ENCODE data around the gene RAPGEF4. TPM values are rescaled to one million over a fixed set of nuclear protein-coding genes. Genes with fewer than 3 reads are reported as not detected.

RAPGEF4 gene
- total and polyA plus RNA-seq, 2 of the 8 experiments (the other 6 are each of a cell fraction or from before 2014, with no cell fraction given), result 1.2 to 2.6 TPM

GRCh38 chr2:172986040-172986439 is 250.4 kb downstream of the RAPGEF4 start (continued):
- TF ChIP-seq, protein P1, sequence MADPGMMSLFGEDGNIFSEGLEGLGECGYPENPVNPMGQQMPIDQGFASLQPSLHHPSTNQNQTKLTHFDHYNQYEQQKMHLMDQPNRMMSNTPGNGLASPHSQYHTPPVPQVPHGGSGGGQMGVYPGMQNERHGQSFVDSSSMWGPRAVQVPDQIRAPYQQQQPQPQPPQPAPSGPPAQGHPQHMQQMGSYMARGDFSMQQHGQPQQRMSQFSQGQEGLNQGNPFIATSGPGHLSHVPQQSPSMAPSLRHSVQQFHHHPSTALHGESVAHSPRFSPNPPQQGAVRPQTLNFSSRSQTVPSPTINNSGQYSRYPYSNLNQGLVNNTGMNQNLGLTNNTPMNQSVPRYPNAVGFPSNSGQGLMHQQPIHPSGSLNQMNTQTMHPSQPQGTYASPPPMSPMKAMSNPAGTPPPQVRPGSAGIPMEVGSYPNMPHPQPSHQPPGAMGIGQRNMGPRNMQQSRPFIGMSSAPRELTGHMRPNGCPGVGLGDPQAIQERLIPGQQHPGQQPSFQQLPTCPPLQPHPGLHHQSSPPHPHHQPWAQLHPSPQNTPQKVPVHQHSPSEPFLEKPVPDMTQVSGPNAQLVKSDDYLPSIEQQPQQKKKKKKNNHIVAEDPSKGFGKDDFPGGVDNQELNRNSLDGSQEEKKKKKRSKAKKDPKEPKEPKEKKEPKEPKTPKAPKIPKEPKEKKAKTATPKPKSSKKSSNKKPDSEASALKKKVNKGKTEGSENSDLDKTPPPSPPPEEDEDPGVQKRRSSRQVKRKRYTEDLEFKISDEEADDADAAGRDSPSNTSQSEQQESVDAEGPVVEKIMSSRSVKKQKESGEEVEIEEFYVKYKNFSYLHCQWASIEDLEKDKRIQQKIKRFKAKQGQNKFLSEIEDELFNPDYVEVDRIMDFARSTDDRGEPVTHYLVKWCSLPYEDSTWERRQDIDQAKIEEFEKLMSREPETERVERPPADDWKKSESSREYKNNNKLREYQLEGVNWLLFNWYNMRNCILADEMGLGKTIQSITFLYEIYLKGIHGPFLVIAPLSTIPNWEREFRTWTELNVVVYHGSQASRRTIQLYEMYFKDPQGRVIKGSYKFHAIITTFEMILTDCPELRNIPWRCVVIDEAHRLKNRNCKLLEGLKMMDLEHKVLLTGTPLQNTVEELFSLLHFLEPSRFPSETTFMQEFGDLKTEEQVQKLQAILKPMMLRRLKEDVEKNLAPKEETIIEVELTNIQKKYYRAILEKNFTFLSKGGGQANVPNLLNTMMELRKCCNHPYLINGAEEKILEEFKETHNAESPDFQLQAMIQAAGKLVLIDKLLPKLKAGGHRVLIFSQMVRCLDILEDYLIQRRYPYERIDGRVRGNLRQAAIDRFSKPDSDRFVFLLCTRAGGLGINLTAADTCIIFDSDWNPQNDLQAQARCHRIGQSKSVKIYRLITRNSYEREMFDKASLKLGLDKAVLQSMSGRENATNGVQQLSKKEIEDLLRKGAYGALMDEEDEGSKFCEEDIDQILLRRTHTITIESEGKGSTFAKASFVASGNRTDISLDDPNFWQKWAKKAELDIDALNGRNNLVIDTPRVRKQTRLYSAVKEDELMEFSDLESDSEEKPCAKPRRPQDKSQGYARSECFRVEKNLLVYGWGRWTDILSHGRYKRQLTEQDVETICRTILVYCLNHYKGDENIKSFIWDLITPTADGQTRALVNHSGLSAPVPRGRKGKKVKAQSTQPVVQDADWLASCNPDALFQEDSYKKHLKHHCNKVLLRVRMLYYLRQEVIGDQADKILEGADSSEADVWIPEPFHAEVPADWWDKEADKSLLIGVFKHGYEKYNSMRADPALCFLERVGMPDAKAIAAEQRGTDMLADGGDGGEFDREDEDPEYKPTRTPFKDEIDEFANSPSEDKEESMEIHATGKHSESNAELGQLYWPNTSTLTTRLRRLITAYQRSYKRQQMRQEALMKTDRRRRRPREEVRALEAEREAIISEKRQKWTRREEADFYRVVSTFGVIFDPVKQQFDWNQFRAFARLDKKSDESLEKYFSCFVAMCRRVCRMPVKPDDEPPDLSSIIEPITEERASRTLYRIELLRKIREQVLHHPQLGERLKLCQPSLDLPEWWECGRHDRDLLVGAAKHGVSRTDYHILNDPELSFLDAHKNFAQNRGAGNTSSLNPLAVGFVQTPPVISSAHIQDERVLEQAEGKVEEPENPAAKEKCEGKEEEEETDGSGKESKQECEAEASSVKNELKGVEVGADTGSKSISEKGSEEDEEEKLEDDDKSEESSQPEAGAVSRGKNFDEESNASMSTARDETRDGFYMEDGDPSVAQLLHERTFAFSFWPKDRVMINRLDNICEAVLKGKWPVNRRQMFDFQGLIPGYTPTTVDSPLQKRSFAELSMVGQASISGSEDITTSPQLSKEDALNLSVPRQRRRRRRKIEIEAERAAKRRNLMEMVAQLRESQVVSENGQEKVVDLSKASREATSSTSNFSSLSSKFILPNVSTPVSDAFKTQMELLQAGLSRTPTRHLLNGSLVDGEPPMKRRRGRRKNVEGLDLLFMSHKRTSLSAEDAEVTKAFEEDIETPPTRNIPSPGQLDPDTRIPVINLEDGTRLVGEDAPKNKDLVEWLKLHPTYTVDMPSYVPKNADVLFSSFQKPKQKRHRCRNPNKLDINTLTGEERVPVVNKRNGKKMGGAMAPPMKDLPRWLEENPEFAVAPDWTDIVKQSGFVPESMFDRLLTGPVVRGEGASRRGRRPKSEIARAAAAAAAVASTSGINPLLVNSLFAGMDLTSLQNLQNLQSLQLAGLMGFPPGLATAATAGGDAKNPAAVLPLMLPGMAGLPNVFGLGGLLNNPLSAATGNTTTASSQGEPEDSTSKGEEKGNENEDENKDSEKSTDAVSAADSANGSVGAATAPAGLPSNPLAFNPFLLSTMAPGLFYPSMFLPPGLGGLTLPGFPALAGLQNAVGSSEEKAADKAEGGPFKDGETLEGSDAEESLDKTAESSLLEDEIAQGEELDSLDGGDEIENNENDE (IDR thresholded peaks at IDR 0.05; ENCODE audit: insufficient replicate concordance, low read length), result no peak
- no peak for TF ChIP-seq RXRA (IDR thresholded peaks at IDR 0.05; ENCODE audit: insufficient read depth, low read depth, low read length)
- TF ChIP-seq HDAC2 (IDR thresholded peaks at IDR 0.05; ENCODE audit: borderline replicate concordance in 1 of 2, low read depth in 2 of 2, low read length in 2 of 2), result no peak

Data from H1 (cell line).